ENCODE results near the gene OAS3. TPM values are rescaled to one million over a fixed set of nuclear protein-coding genes. Genes with fewer than 3 reads are reported as not detected.
"Not testable (repeated sequence)": the region's sequence is repeated elsewhere in the genome, so short reads cannot be mapped to it uniquely, and the experiment has no call there.

OAS3 gene
- total RNA-seq, 2 donors from 2014 or later: 11.9 to 13.7 TPM

- peaks cover 9% of the 10 kb centered on the region for H3K36me3 ChIP-seq
- no peaks in the 10 kb centered on the region for H3K4me1 ChIP-seq (ENCODE audit: control insufficient read depth in 1 of 2, low read depth in 2 of 2)
- H3K4me3 ChIP-seq: no peak overlapping the region
- no peak overlapping the region for H3K27ac ChIP-seq
- TF ChIP-seq CTCF (IDR thresholded peaks at IDR 0.05): no peak
- no peaks in the 10 kb centered on the region for H3K27me3 ChIP-seq (replicated peaks; ENCODE audit: insufficient read depth)
- DNase-seq (ENCODE audit: low spot score) (no peak), ATAC-seq (ENCODE audit: insufficient number of reproducible peaks, low FRiP score, low read depth) (no peak)
- H3K9me3 ChIP-seq: no peaks in the 10 kb centered on the region
Observed at GRCh38 chr12:112947761-112948160, 9.5 kb downstream of the OAS3 start.

DNA sequence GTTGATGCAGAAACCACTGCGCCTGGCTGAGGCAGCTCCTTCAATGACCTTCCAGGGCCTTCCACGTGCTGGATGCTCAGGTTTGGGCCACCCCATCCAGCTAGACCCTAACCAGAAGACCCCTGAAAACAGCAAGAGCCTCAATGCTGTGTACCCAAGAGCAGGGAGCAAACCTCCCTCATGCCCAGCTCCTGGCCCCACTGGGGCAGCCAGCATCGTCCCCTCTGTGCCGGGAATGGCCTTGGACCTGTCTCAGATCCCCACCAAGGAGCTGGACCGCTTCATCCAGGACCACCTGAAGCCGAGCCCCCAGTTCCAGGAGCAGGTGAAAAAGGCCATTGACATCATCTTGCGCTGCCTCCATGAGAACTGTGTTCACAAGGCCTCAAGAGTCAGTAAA, 10.5 kb downstream of the OAS3 start:
- no peak overlapping the region for H3K4me3 ChIP-seq
- H3K27ac ChIP-seq: no peak overlapping the region
- DNase-seq (ENCODE audit: low spot score) (no peak), ATAC-seq (ENCODE audit: insufficient number of reproducible peaks, low FRiP score, low read depth) (no peak)
- H3K27me3 ChIP-seq (replicated peaks; ENCODE audit: insufficient read depth): no peaks in the 10 kb centered on the region
- no peaks in the 10 kb centered on the region for H3K4me1 ChIP-seq (ENCODE audit: control insufficient read depth in 1 of 2, low read depth in 2 of 2)
- no peaks in the 10 kb centered on the region for H3K9me3 ChIP-seq
- peaks cover 9% of the 10 kb centered on the region for H3K36me3 ChIP-seq
- no peak for TF ChIP-seq CTCF (IDR thresholded peaks at IDR 0.05)

GRCh38 chr12:112950701-112951100, 12.4 kb downstream of the OAS3 start:
- no peak for TF ChIP-seq CTCF (IDR thresholded peaks at IDR 0.05)
- Histone ChIP-seq H3K27ac (no peak overlapping the region), H3K36me3 (peaks cover 4% of the 10 kb centered on the region), H3K27me3 (replicated peaks; ENCODE audit: insufficient read depth) (no peaks in the 10 kb centered on the region), H3K4me1 (ENCODE audit: control insufficient read depth in 1 of 2, low read depth in 2 of 2) (no peaks in the 10 kb centered on the region), H3K4me3 (no peak overlapping the region), H3K9me3 (no peaks in the 10 kb centered on the region)
- DNase-seq (ENCODE audit: low spot score): no peak
- no peak for ATAC-seq (ENCODE audit: insufficient number of reproducible peaks, low FRiP score, low read depth)

DNA sequence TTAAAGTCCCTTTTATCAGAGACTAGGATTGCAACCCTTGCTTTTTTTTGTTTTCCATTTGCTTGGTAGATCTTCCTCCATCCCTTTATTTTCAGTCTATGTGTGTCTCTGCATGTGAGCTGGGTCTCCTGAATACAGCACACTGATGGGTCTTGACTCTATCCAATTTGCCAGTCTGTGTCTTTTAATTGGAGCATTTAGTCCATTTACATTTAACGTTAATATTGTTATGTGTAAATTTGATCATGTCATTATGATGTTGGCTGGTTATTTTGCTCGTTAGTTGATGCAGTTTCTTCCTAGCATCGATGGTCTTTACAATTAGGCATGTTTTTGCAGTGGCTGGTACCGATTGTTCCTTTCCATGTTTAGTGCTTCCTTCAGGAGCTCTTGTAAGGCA, 18.9 kb downstream of the OAS3 start:
- not testable (repeated sequence) for H3K27me3 ChIP-seq (replicated peaks; ENCODE audit: insufficient read depth); H3K27ac ChIP-seq; DNase-seq (ENCODE audit: low spot score); H3K4me3 ChIP-seq; ATAC-seq (ENCODE audit: insufficient number of reproducible peaks, low FRiP score, low read depth); H3K4me1 ChIP-seq (ENCODE audit: control insufficient read depth in 1 of 2, low read depth in 2 of 2); H3K9me3 ChIP-seq; H3K36me3 ChIP-seq

DNA sequence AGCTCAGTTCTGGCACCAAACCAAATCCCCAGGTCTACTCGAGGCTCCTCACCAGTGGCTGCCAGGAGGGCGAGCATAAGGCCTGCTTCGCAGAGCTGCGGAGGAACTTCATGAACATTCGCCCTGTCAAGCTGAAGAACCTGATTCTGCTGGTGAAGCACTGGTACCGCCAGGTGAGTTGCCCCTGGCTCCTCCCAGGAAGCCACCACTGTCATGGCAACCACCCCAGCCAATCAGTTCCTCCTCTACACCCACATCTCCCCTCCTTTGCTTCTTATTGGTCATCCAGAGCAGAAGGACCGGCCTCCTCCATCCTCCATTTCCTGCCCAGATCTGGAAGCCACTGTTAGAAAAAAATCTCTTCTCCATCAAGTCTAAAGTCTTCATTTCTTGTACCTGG, 22.8 kb downstream of the OAS3 start:
- no peak for ATAC-seq (ENCODE audit: insufficient number of reproducible peaks, low FRiP score, low read depth)

More for the DNA sequence above, 22.8 kb downstream of the OAS3 start:
- no peak overlapping the region for H3K4me3 ChIP-seq
- TF ChIP-seq CTCF (IDR thresholded peaks at IDR 0.05): no peak
- H3K27ac ChIP-seq: no peak overlapping the region
- peaks cover 13% of the 10 kb centered on the region for H3K36me3 ChIP-seq
- H3K4me1 ChIP-seq (ENCODE audit: control insufficient read depth in 1 of 2, low read depth in 2 of 2): no peaks in the 10 kb centered on the region
- DNase-seq (ENCODE audit: low spot score): no peak
- H3K27me3 ChIP-seq (replicated peaks; ENCODE audit: insufficient read depth): no peaks in the 10 kb centered on the region
- no peaks in the 10 kb centered on the region for H3K9me3 ChIP-seq
